HCT116 (cell line): Measurements from ENCODE around the gene PLPPR3. TPM values are rescaled to one million over a fixed set of nuclear protein-coding genes. Genes with fewer than 3 reads are reported as not detected.

Experiments used
- ATAC-seq: fragments of 200-7000 bp; cut with Tn5 transposase; 2 replicates; pipeline ENCODE4 v1.9.1; 2020; ENCODE audit warnings: mild to moderate bottlenecking, moderate library complexity
- BruUV-seq: library from RNA; stranded (reverse); fragments of 400-500 nt; replicated peaks from 2 replicates; lab custom pipeline; 2021; lab: Mats Ljungman, UMichigan
- CTCF ChIA-PET: fragments of 300-600 bp; sonication (Branson Sonifier 250); formaldehyde crosslinking; loops from one replicate; lab custom pipeline; 2021; ENCODE audit warnings: antibody characterized with exemption; lab: Charles Lee
- POLR2A ChIA-PET: fragments of 300-600, 350-600 bp; sonication (Branson Sonifier 250); formaldehyde crosslinking; loops from one replicate; lab custom pipeline; 2021; ENCODE audit warnings: antibody characterized with exemption; lab: Charles Lee
- RAD21 ChIA-PET, 2 experiments: fragments of 300-600 bp; sonication (Branson Sonifier 250); formaldehyde crosslinking; loops; one replicate each; lab custom pipeline; 2023; ENCODE audit warnings: low total read pairs in 2 of 2; ENCODE audit not compliant: uncharacterized antibody in 2 of 2, unreplicated experiment in 2 of 2, low non-redundant PET in 1 of 2; lab: Charles Lee
- DNase-seq: peaks from one replicate; pipeline ENCODE4 v3.0.0-alpha.2; 2010; ENCODE audit warnings: low read depth, low spot score
- H2AFZ ChIP-seq: fragments of 200-600 bp; shearing (Covaris generic), sonication (generic); 2 replicates; pipeline ENCODE4 v1.6.1; 2017; ENCODE audit warnings: low read depth, mixed run types, mixed read lengths, antibody characterized with exemption, low read length; ENCODE audit not compliant: poor library complexity, severe bottlenecking
- H3K27ac ChIP-seq: 2 replicates; pipeline ENCODE4 v1.5.1; 2012; ENCODE audit warnings: low read depth, low read length
- H3K27me3 ChIP-seq: fragments of 200-600 bp; sonication (generic); 2 replicates; pipeline ENCODE4 v1.6.1; 2016; ENCODE audit warnings: mixed run types, low read length, mixed read lengths; ENCODE audit not compliant: insufficient read depth
- H3K36me3 ChIP-seq, 2 experiments: fragments of 200-500 bp in 1 of 2; fragments of 200-600 bp in 1 of 2; sonication (Bioruptor generic) in 1 of 2; sonication (generic) in 1 of 2; 2 replicates each; pipeline versions ENCODE4 v1.5.1 to v1.6.1; 2014 to 2016; ENCODE audit warnings: low read length in 2 of 2, inconsistent platforms in 1 of 2, mixed read lengths in 1 of 2, mixed run types in 1 of 2; ENCODE audit not compliant: insufficient read depth in 2 of 2, control insufficient read depth in 1 of 2
- H3K4me1 ChIP-seq, 2 experiments: fragments of 200-600 bp in 1 of 2; sonication (generic) in 1 of 2; 2 replicates each; pipeline versions ENCODE4 v1.5.1 to v1.6.1; 2012 to 2017; ENCODE audit warnings: low read length in 2 of 2, inconsistent platforms in 1 of 2, mild to moderate bottlenecking in 1 of 2, mixed read lengths in 1 of 2, mixed run types in 1 of 2, moderate library complexity in 1 of 2; ENCODE audit not compliant: insufficient read depth in 2 of 2, control insufficient read depth in 1 of 2
- H3K4me2 ChIP-seq: fragments of 200-600 bp; sonication (generic); 2 replicates; pipeline ENCODE4 v1.6.1; 2017; ENCODE audit warnings: mixed run types, low read length, mixed read lengths
- H3K4me3 ChIP-seq, 2 experiments: fragments of 200-600 bp in 1 of 2; sonication (generic) in 1 of 2; replicated peaks in 1 of 2; 2 replicates each; pipeline ENCODE4 v1.5.1; 2011 to 2016; ENCODE audit warnings: low read length in 2 of 2, control low read depth in 1 of 2, low read depth in 1 of 2, mild to moderate bottlenecking in 1 of 2, mixed read lengths in 1 of 2, mixed run types in 1 of 2
- H3K79me2 ChIP-seq: fragments of 200-600 bp; sonication (generic); 2 replicates; pipeline ENCODE4 v1.6.1; 2017; ENCODE audit warnings: mild to moderate bottlenecking, mixed run types, low read length, moderate library complexity, mixed read lengths; ENCODE audit not compliant: insufficient read depth
- H3K9ac ChIP-seq: fragments of 200-600 bp; sonication (generic); 2 replicates; pipeline ENCODE4 v1.6.1; 2016; ENCODE audit warnings: low read length, mixed read lengths
- H3K9me2 ChIP-seq: fragments of 200-600 bp; sonication (generic), shearing (Covaris generic); 2 replicates; pipeline ENCODE4 v1.6.1; 2017; ENCODE audit warnings: mixed run types, mild to moderate bottlenecking, moderate library complexity; ENCODE audit not compliant: insufficient read depth
- H3K9me3 ChIP-seq, 2 experiments: fragments of 200-500 bp in 1 of 2; fragments of 200-600 bp in 1 of 2; sonication (Bioruptor generic) in 1 of 2; sonication (generic) in 1 of 2; 2 replicates each; pipeline ENCODE4 v1.6.1; 2014 to 2017; ENCODE audit warnings: low read length in 2 of 2, mixed read lengths in 2 of 2, inconsistent platforms in 1 of 2, low read depth in 1 of 2, mild to moderate bottlenecking in 1 of 2, mixed run types in 1 of 2, moderate library complexity in 1 of 2; ENCODE audit not compliant: control insufficient read depth in 1 of 2, insufficient read depth in 1 of 2
- H4K20me1 ChIP-seq: fragments of 200-600 bp; sonication (generic), shearing (Covaris generic); 2 replicates; pipeline ENCODE4 v1.6.1; 2017; ENCODE audit warnings: mixed run types, mild to moderate bottlenecking, moderate library complexity; ENCODE audit not compliant: insufficient read depth
- EZH2 ChIP-seq: fragments of 200-600 bp; sonication (generic); IDR thresholded peaks from 2 replicates; pipeline ENCODE4 v1.6.1; 2017; ENCODE audit warnings: antibody characterized with exemption, mixed run types
- FOSL1 ChIP-seq: IDR thresholded peaks from 2 replicates; pipeline ENCODE4 v1.6.1; 2012; ENCODE audit warnings: low read depth
- POLR2A ChIP-seq: IDR thresholded peaks from 2 replicates; pipeline ENCODE4 v1.7.0; 2011; ENCODE audit warnings: borderline replicate concordance; ENCODE audit not compliant: insufficient read depth, insufficient read length; ENCODE audit errors: extremely low read depth
- POLR2AphosphoS5 ChIP-seq: IDR thresholded peaks from 2 replicates; pipeline ENCODE4 v1.6.1; 2011; ENCODE audit warnings: mild to moderate bottlenecking, low read depth, low read length, moderate library complexity
- SP1 ChIP-seq: IDR thresholded peaks from 2 replicates; pipeline ENCODE4 v1.6.1; 2012; ENCODE audit warnings: low read depth
- SRF ChIP-seq: IDR thresholded peaks from 2 replicates; pipeline ENCODE4 v1.6.1; 2012; ENCODE audit warnings: low read depth
- ZFX ChIP-seq: fragments of 450-650 bp; IDR thresholded peaks from 2 replicates; pipeline ENCODE4 v1.6.1; 2017
- intact Hi-C: fragments of 100-400 bp; cut with micrococcal nuclease; formaldehyde crosslinking; loops from 2 replicates; pipeline ENCODE4 v1.10.0; 2022
- total RNA-seq: library from RNA; stranded (reverse); gene quantifications from one replicate; pipeline ENCODE4 v1.2.1, GENCODE V29; 2021; ENCODE audit not compliant: unreplicated experiment
- TF ChIP-seq, protein P1 (sequence below): IDR thresholded peaks from 2 replicates; pipeline ENCODE4 v1.6.1; 2012
- TF ChIP-seq, protein P2 (sequence below), 3 experiments: fragments of 200-600 bp in 1 of 3; sonication (generic) in 1 of 3; IDR thresholded peaks in 2 of 3; conservative IDR thresholded peaks in 1 of 3; 2 replicates each; pipeline ENCODE4 v1.5.1; 2012 to 2017; ENCODE audit warnings: low read depth in 2 of 3, low read length in 2 of 3, antibody characterized with exemption in 1 of 3, borderline replicate concordance in 1 of 3, control low read depth in 1 of 3, mild to moderate bottlenecking in 1 of 3, mixed read lengths in 1 of 3, mixed run types in 1 of 3, moderate library complexity in 1 of 3; ENCODE audit not compliant: insufficient read depth in 1 of 3

The PLPPR3 gene
- total RNA-seq, 1 experiment from 2014 or later, result 0.27 TPM

DNA sequence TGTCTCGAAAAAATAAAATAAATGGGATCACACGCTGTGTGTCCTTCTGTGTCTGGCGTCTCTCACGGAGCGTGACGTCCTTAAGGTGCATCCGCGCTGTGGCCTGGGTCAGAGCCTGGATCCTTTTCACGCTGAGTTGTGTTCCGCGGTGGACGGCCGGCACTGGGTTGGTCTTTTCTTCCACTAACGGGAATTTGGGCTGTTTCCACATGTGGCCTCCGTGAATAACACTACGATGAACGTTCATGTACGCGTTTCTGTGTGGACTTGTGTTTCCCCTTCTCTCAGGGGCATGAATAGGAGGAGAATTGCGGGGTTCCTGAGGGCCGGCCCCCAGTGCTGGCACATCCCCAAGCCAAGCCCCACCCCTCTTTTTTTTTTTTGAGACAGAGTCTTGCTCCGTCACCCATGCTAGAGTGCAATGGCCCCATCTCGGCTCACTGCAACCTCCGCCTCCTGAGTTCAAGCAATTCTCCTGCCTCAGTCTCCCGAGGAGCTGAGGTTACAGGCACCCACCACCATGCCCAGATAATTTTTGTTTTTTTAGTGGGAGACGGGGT lies 30.7 kb downstream of the PLPPR3 start:
- Histone ChIP-seq H3K9me3 (no peaks in the 10 kb centered on the region), H3K9me2 (no peaks in the 10 kb centered on the region), H4K20me1 (no peaks in the 10 kb centered on the region), H3K27ac (no peak overlapping the region), H3K36me3 (no peaks in the 10 kb centered on the region), H3K27me3 (no peaks in the 10 kb centered on the region), H3K79me2 (no peaks in the 10 kb centered on the region), H3K4me3 (no peak overlapping the region), H3K9ac (no peak overlapping the region), H3K4me2 (no peak overlapping the region), H3K4me1 (peaks cover 0 to 1% of the 10 kb centered on the region in 2 experiments; a peak in 1 of 4 replicates), H2AFZ (no peak overlapping the region)
- intact Hi-C loops, result loop anchor here (10.0 kb wide), 1 partner anchor 454 kb away; the partner anchor contains the start of genes ATP5F1D and MIDN
- DNase-seq (no peak), ATAC-seq (no peak)
- ChIA-PET CTCF (no interaction called here), RAD21 (no interaction called here), POLR2A (no interaction called here)
- TF ChIP-seq FOSL1 (no peak), SP1 (no peak), EZH2 (no peak), POLR2AphosphoS5 (no peak), ZFX (no peak), POLR2A (no peak), SRF (no peak)
- TF ChIP-seq, protein P1, sequence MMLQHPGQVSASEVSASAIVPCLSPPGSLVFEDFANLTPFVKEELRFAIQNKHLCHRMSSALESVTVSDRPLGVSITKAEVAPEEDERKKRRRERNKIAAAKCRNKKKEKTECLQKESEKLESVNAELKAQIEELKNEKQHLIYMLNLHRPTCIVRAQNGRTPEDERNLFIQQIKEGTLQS, result no peak
- TF ChIP-seq, protein P2, sequence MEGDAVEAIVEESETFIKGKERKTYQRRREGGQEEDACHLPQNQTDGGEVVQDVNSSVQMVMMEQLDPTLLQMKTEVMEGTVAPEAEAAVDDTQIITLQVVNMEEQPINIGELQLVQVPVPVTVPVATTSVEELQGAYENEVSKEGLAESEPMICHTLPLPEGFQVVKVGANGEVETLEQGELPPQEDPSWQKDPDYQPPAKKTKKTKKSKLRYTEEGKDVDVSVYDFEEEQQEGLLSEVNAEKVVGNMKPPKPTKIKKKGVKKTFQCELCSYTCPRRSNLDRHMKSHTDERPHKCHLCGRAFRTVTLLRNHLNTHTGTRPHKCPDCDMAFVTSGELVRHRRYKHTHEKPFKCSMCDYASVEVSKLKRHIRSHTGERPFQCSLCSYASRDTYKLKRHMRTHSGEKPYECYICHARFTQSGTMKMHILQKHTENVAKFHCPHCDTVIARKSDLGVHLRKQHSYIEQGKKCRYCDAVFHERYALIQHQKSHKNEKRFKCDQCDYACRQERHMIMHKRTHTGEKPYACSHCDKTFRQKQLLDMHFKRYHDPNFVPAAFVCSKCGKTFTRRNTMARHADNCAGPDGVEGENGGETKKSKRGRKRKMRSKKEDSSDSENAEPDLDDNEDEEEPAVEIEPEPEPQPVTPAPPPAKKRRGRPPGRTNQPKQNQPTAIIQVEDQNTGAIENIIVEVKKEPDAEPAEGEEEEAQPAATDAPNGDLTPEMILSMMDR (IDR thresholded peaks at IDR 0.05 in 2 of 3, conservative IDR thresholded peaks at IDR 0.05 in 1 of 3; ENCODE audit: borderline replicate concordance in 1 of 3, insufficient read depth in 1 of 3, low read depth in 2 of 3, low read length in 2 of 3), result no peak
- BruUV-seq, result no TSS peak
